Measurements from ENCODE around the gene CSE1L.
"Not testable (repeated sequence)": the region's sequence is repeated elsewhere in the genome, so short reads cannot be mapped to it uniquely, and the experiment has no call there.

Gene CSE1L

GRCh38 chr20:49134797-49135196 is 88.7 kb downstream of the CSE1L start:
- DNase-seq = not testable (repeated sequence)

GRCh38 chr20:49136817-49137571 is 90.9 kb downstream of the CSE1L start:
- no peak for DNase-seq

GRCh38 chr20:49138431-49138830 is 92.3 kb downstream of the CSE1L start:
- DNase-seq = no peak

- no peak for DNase-seq
Observed at GRCh38 chr20:49140411-49140810, 94.3 kb downstream of the CSE1L start.

GRCh38 chr20:49140834-49141233 is 94.7 kb downstream of the CSE1L start:
- no peak for DNase-seq

Measured in activated gamma-delta T cell treated with Interleukin-2 at 50 U/mL for 16 hours (primary cell).